GM11168 (cell line): Measurements from ENCODE around the gene LGALS1.

Experiments used
- in situ Hi-C: fragments of 300-500 bp; cut with MboI; formaldehyde crosslinking; loops from one replicate; pipeline ENCODE4 v1.12.0; 2022; ENCODE audit warnings: low sequenced_read_pairs; ENCODE audit not compliant: unreplicated experiment

Gene LGALS1

DNA sequence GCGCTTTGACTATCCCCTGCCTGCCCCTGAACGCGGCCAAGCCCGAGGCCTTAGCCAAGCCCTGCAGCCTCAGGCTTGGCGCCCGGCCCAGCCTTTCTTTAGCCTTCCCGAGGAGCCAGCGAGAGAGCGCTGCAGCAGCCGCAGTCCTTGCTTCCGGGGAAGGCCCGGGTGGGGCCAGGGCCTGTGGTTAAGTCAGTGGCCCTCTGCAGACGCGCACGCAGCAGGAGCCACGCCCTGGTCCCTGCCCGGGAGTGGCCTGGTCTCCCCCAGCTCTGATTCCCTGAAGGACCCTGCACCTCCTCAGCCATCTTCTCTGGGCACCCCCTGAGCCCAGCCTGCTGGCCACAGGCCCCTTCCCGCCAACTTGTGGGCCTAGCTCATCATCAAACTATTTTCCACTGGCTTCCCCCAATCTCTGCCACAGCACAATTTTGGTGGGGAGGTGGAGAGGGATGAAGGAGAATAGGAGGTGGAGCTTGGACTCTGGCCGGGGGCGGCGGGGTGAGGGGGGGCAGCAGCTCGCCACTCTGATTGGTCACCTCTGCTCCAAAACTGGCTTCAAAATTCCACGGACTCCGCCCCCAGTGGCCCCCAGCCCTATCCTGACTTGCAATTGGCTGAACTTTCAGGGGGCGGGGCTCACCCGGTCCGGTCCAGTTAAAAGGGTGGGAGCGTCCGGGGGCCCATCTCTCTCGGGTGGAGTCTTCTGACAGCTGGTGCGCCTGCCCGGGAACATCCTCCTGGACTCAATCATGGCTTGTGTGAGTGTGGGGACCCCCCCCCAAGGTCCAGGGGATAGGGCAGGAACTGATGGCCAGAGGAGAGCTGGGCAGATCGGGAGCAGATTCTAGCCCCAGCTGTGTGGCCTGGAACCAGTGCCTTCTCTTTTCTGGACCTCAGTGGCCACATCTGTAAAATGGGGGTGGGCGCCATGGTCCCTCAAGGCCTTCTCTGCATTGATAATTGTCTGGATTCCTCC lies at the start of gene LGALS1:
Gene LGALS1 (plus strand): TSS at position 686 of the 979 bp plus-strand sequence. CDS start 67 bp downstream, at position 753.
- in situ Hi-C loops: no loop called here

DNA sequence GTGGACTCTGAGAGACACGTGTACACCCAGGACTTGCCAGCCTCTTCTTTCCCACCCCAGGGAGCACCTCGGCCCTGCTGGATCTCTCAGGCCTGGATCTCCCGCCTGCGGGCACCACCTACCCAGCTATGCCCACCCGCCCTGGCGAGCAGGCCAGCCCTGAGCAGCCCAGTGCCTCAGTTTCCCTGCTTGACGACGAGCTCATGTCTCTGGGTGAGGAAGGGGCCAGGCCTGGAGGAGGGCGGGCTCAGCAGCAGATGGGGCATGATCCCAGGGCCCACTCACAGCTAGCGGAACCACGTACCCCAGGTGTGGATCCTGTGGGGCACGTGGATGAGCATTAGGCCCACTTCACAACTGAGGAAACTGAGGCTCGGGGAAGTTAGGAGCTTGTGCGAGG lies 49.7 kb upstream of the LGALS1 start:
- in situ Hi-C loops: loop anchor here (10.0 kb wide), 1 partner anchor 59 kb away; the partner anchor contains the start of gene NOL12

DNA sequence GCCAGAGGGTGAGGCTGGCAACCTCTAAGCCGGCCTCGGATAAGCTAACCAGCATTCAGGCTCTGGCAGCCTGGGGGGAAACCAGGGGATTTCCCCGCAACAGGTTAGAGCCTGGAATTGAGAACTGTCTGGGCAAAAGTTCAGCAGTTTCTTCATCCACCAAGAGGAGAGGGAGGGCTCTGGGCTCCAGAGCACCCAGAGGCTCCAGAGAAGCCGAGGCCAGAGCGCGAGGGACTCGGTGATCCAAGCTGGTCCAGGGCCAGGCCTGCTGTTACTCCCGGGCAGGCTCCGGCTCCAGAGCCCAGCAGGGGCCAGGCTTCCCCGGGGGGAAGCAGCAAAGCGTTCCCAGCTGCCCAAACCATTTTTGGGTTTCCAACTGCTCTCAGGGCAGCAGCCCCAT lies 49.3 kb upstream of the LGALS1 start:
- in situ Hi-C loops: loop anchor here (10.0 kb wide), 1 partner anchor 59 kb away; the partner anchor contains the start of gene NOL12

DNA sequence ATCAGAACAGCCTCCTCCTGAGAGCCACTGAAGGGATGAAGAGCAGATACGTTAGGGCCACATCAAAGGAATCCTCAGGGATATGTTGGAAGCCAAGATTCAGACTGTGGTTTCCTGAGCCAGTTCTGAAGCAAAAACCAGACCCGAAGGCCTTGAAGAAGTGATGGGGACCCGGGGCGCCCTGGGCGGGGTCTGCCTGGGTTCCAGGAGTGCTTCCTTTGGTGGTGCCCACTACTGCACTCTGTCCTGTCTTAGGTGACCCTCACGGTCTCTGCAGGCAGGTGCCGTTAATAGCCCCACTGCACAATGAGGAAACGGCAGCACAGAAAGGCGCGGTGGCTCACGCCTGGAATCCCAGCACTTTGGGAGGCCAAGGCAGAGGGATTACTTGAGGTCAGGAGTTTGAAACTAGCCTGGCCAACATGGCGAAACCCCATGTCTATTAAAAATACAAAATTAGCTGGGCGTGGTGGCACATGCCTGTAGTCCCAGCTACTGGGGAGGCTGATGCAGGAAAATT lies 48.8 kb upstream of the LGALS1 start:
- in situ Hi-C loops: loop anchor here (10.0 kb wide), 1 partner anchor 58 kb away; the partner anchor contains the start of gene NOL12

DNA sequence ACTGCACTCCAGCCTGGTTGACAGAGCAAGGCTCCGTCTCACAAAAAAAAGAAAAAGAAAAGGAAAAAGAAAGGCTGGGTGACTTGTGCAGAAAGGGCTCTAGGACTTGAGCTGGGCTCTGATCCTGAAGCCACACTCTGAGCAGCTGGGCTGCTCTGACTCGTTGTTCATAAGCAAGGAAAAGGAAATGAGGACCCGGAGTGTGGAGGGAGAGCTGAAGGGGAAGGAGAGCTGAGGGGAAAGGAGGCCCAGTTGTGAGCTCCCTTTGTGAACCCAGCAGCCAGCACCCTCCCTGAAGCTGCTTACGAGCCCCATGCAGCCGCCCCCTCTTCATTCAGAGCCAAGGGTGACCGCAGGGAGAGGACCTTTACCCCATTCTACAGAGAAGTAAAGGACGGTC lies 48.3 kb upstream of the LGALS1 start:
- in situ Hi-C loops: loop anchor here (10.0 kb wide), 1 partner anchor 58 kb away; the partner anchor contains the start of gene NOL12

DNA sequence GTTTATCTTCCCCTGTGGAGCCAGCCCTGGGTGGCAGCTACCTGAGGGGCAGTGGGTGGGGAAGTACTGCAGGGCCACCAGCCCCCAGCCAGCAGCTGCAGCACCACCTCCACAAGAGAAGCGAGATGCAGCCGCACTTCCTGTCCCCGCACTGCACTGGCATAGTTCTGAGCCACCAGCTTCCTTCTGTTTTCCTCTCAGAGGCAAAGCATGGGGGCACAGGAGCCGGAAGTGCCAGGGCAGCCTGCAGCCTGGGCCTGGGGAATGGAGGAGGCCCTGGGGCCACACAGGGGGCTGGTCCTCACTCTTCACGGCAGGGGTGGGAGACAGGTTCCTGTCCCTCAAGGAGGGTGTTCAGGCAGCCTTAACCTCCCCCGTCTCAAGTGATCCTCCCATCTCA lies 47.9 kb upstream of the LGALS1 start:
- in situ Hi-C loops: loop anchor here (10.0 kb wide), 1 partner anchor 57 kb away; the partner anchor contains the start of gene NOL12

DNA sequence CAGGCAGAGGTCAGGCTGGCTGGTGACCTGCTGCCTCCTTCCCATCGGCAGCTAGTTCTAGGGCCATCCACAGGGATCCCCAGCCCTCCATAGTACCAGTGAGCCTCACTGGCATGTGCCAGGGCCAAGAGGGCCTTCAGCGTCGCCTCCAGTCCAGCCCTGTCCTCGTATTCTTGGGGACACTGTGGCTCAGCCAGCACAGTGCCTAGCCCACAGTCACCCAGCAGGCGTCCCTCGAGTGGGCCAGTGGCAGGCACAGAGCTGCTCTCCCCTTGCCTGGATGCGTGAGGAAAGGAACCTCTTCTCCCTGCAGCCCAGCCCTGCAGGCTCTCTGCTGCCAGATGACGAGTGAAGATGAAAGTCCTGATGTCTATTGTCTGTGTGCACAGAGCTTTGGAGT lies 46.6 kb upstream of the LGALS1 start:
- in situ Hi-C loops: loop anchor here (10.0 kb wide), 1 partner anchor 56 kb away; the partner anchor contains the start of gene NOL12

DNA sequence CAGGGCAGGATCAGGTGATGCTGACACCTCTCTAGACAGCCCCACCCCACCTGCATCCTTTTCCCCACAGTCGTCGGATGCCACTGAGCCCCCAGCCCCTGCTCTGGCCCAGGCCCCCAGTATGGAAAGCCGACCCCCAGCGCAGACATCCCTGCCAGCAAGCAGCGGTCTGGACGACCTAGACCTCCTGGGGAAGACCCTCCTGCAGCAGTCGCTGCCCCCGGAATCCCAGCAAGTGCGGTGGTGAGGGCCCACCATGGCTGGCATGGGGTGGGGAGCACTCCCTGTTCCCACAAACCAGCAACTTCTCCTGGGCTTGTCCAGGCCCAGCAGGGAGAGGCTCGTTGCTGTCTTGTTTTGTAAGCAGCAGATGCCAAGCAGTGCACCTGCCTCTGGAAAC lies 45.5 kb upstream of the LGALS1 start:
- in situ Hi-C loops: loop anchor here (10.0 kb wide), 1 partner anchor 55 kb away; the partner anchor contains the start of gene NOL12

DNA sequence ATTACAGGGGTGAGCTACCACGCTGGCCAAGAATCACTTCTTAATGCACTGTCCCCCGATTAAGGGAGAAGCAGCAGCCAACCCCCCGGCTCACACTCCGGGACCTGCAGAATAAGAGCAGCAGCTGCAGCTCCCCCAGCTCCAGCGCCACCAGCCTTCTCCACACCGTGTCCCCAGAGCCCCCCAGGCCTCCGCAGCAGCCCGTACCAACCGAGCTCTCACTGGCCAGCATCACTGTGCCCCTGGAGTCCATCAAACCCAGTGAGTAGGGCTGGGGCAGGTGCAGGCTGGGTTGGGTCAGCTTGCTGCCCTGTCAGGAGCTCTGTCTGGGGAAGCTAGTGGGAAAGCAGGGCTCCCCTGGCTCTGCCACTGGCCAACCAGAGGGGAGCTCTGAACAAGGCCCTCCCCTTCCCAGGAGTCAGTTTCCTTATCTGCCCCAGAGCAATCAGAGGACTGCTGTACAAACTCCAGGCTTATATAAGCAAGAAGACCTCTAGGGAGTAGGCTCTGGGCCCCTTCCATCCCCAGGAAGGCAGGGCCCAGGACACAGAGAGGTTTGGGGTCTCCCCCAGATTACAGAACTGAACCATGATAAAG lies 44.5 kb upstream of the LGALS1 start:
- in situ Hi-C loops: no loop called here

DNA sequence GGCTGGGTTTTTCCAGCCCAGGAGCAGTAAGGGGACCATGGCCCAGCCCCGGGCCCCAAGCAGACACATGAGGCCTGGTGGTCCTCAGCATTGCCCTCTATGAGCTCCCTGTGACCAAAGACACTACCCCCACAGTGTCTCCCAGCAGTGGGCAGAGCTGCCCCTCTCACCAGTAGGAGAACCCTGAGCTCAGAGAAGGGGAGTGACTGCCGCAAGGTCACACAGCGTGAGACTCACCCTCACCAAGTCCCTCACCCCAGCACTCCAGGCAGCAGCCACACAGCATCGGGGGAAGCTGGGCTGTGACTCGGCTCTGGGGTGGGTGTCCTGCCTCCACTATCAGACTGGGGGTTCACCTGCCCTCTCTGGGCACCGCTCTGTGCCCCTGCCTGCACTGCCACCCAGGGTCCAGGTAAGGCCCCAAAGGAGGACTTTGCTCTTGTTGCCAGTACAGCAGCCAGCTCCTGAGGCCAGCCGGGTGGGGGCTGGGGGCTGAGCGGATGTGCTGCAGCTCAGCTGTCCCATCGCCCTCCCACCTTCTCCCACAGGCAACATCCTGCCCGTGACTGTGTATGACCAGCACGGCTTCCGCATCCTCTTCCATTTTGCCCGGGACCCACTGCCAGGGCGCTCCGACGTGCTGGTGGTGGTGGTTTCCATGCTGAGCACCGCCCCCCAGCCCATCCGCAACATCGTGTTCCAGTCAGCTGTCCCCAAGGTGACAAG lies 43.8 kb upstream of the LGALS1 start:
- in situ Hi-C loops: no loop called here

DNA sequence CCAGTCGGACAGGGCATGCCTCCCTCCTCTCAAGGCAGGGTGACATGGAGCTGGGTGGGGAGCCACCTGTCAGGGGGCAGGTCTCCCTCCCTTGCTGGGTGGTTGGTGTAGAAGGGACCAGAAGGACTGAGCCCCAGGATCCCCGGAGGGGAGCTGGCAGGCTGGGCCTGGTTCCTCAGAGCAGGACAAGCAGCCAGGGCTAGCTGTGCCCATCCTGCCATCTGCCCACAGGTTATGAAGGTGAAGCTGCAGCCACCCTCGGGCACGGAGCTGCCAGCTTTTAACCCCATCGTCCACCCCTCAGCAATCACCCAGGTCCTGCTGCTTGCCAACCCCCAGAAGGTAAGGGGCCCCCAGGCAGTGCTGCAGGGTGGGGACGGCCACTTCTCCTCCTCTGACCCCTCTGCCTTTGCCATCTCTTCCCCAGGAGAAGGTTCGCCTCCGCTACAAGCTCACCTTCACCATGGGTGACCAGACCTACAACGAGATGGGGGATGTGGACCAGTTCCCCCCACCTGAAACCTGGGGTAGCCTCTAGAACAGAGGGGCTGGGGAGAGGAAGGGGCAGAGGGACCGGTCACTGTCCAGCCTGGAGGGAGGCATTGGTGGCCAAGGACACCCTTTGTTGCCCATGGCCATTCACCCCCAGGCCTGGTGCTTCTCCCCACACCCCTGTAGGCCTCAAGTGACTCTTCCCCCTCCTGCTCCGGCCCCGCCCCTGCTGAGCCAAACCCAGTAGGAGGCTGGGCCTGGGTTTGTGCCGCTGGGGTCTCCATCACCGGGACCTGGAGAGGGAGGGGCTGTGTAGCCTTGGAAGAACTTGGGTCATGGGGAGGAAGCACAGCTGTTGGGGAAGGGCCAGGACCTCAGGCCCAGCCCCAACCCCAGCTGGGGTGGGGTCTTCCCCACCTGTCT lies 43.0 kb upstream of the LGALS1 start:
- in situ Hi-C loops: no loop called here

DNA sequence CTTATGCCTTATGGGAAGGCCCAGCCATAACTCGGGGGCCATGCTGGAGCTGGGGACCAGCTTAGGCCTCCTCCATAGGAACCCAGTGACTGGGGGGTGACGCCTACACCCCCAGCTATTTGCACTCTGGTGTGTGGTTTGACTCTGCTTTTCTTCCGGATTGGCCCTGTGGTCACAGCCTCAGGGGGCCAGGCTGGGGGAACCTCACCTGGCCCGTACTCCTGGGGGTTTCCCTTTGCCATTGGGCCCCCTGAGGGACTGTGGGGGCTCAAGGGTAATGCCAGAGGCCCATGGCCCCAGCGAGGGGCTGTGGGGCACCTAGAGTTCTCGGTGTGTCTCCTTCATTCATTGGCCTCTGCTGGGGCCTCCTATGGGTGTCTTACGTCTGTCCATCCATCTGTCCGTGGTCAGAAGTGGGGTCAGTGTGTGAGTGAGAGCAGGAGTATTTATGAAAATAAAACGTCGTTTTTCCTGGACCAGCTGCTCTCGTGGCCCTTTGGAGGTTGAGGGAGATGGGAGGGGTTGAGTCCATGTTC lies 42.3 kb upstream of the LGALS1 start:
- in situ Hi-C loops: no loop called here

DNA sequence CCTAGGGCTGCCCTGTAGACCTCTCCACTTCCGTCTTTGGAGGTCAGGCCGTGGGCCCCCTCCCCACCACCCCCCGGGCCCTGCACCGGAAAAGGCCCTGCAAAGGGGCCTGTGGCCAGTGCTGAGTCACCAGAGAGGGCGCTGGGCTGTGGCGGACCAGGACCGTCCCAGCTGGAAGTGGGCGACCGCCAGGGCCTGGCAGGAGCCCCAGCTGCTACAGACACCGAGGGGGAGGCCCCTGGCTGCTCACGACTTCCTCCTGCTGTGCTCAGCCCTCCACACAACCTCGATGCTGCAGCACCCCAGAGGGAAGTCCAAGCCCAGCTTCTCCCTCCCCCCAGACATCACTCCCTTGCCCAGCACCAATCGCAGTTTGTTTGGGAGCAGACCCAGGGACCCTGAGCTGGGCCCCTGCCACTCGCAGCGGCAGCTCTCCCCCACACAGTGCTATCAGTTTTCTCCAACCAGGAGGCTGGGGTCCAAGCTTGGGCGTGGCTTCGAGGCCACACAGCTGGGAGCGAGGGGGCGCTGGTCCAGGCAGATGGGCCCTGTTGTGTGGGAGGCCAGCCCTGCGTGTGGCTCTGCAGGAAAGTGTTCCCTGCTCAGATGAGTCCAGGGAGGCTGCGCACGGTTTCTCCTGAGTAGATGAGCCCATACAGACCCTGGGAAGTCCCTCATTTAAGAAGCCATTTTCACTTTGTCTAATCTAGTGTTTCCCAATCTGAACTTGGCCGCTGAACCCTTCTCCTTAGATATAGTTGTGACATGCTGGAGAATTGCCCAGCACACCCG lies 41.6 kb upstream of the LGALS1 start:
- in situ Hi-C loops: no loop called here

DNA sequence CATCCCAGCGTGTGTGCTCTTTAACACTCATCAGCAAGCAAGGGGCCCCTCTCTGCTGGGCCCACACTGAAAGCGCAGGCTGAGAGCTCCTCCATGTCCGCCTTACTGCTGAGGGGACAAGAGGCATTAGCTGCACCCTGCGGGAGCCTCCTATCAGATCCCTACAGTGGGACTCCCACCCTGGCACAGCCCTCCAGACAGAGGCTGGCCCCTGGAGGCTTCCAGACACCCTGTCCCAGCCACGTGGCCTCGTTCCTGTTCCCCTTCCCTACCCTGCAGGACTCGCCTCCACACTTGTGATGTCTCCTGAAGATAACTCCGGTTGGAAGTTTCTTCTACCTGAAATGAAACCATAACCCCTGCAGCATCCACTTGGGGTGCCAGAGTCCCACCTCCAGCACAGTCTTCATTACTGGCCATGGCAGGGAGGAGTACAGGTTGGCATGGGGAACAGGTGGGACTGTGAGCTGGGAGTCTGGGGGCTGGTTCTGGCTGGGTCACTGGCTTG lies 41.0 kb upstream of the LGALS1 start:
- in situ Hi-C loops: no loop called here

DNA sequence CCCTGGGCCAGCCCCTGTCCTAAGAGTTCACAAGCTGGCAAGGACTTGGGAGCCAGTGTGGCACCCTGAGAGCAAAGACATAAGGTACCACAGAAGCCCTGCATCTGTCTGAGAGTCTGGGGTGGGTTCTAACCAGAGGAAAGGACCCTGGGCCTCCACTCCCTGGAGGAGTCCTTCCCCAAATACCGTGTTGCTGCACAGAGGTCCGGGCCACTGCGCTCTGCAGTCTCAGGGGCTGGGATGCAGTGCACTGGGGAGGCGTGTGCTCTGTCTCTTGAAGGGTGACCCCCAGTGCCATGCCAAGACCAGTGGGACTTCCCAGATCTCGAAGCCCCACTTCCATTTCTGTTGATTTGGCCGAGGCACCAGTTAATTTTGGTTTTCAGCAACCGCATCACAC lies 40.3 kb upstream of the LGALS1 start:
- in situ Hi-C loops: no loop called here

DNA sequence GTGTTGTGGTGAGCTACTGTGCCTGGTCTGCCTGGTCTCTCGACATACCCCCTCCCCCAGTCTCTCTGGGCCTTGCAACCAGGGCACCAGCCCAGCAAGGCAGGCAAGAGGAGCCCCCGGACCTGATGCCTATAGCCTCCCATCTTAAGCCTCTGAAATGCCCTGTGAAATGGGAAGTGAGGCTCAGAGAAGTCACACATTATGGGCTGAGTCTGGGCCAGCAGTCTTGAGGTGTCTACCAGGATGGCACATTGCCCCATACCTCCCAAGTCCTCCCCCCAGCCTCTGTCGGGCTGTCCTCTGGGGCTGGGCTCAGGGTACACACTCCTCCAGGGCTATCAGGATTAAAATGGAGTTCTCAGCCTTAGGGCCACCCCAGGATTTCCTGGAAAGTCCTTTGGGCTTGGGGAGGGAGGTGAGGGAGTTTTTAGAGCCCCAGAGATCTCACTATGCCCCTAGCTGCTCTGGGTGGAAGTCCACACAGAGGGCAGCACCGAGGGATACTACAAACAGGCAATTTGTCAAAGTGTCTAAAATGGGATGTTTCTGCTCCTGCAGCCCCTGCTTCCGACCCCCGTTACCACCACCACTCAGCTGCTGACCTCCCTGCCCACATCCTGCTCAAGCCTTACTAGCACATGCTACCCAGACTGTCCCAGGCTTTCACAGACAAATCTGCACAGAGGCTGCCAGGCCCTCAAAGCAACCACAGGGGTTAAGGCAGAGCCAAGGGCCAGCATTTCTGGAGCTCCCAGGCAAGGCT lies 39.1 kb upstream of the LGALS1 start:
- in situ Hi-C loops: no loop called here

DNA sequence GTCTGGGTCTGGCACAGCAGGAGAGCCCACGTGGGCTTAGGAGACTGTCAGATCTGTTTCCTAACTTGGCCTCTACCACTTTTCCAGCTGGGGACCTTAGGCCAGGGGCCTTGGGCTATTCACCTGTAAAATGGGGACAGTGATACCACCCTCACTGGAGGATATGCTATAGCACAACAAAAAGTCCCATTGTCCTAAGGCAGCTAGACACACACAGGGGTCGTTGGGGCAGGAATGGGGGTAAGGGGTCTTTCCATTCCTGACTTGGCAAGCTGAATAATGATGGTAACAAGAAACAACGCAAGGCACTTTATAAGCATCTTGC lies 38.5 kb upstream of the LGALS1 start:
- in situ Hi-C loops: no loop called here
